Lung microvascular endothelial cell (primary cell): Measurements from ENCODE around the gene LRSAM1. TPM values are rescaled to one million over a fixed set of nuclear protein-coding genes. Genes with fewer than 3 reads are reported as not detected.
A peak's percentile ranks its signal among the peaks of the same experiment; 100 is the strongest.

Source experiments
- DNase-seq, 2 donors: peaks; one replicate each; pipeline versions ENCODE4 v3.0.0 to v3.0.0-alpha.2; 2010; ENCODE audit warnings: low read depth in 2 of 2
- total RNA-seq: library from RNA; depleted of rRNA; stranded (reverse); fragments of >200 nt; gene quantifications from 2 replicates; pipeline ENCODE4 v1.2.1, GENCODE V29; 2014

The LRSAM1 gene
- total RNA-seq = 8.7 and 9.9 TPM in 2 replicates

DNA sequence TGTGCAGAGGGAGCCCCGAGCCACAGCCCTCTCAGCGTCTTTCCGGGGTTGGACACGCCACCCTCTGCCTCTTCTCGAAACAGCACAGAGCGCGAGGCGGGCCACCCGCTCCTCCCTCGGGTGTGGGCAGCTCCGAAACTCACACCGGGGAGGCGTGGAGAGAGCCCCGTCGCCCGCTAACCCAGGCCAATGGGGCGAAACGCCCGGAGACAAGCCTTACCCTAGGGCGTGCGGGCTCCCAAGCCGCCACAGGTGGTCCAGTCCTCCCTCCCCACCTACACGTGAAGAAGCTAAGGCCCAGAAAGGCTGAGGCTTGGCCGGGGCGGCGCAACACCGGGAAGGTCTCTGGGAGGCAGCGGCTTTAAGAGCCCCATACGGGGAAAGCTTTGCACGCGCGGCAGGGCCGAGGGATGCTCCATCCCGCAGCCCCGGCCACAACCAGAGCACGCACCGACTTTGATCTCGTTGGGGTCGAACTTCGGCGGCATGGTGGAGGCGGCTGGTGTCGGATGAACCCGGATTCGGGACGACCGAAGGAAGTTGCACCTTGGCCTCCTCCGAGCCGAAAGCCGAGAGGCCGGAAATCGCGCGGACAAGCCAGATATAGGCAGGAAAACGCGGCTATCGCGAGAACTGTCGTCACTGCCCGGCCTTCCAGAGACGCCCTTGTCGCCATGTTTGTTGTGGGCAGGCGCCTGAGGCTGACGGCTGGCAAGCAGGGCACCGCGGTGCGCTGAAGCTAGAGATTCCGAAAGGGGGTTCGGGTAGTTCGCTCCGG is at the start of gene LRSAM1, which contains the start of gene RPL12:
LRSAM1 (plus strand) TSS at position 681 of the 778 bp plus-strand sequence. CDS start 3,018 bp downstream, outside the sequence.
RPL12 (minus strand) TSS at position 577 of the 778 bp plus-strand sequence; CDS start at position 488, 89 bp downstream.
- DNase-seq = peak; percentile 95 to 97

DNA sequence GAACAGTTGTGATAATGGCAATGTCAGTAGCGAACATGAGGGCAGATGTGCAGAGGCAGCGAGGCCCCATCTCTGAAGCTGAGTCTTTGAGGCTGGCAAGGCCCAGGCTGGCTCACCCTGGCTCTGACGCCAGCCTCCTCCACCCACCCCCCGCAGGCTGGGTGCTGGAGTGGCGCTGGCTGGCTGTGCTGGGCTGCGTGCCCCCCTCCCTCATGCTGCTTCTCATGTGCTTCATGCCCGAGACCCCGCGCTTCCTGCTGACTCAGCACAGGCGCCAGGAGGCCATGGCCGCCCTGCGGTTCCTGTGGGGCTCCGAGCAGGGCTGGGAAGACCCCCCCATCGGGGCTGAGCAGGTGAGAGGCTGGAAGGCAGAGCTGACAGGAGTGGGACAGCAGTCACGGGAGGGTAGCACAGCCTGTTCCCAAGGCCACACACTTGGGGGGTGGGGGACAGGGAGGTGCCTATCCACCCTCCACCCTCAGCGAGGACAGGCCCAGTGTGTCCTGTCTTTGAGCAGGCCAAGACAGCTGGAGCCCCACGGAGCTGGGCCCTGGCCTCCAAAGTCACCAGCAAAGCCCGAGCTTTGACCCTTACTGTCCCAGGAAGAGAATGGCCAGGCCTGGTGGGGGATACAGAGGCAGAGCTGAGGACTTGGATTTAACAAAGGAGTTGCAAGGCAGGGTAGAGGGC is 48.8 kb upstream of the LRSAM1 start:
- DNase-seq = no peak

DNA sequence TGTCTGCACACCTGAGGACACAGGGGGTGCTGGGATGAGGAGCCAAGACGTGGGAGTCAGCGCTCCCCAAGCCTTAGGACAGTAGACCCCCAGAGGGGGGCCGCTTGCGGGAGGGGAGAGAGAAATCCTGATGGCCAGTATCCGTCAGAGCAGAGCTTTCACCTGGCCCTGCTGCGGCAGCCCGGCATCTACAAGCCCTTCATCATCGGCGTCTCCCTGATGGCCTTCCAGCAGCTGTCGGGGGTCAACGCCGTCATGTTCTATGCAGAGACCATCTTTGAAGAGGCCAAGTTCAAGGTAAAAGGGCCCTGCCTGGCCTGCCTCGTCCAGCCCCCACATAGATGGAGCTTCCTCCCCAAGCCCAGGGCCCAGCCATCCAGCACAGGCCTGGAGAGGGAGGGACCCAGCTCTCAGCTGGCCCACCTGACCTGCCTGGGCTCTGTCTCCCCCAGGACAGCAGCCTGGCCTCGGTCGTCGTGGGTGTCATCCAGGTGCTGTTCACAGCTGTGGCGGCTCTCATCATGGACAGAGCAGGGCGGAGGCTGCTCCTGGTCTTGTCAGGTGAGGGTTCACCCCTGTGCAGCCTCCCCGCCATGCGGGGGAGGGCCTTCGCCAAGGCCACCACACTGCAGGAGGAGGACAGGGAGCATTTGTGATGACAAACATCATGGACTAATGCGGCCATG is 47.7 kb upstream of the LRSAM1 start:
- no peak for DNase-seq

DNA sequence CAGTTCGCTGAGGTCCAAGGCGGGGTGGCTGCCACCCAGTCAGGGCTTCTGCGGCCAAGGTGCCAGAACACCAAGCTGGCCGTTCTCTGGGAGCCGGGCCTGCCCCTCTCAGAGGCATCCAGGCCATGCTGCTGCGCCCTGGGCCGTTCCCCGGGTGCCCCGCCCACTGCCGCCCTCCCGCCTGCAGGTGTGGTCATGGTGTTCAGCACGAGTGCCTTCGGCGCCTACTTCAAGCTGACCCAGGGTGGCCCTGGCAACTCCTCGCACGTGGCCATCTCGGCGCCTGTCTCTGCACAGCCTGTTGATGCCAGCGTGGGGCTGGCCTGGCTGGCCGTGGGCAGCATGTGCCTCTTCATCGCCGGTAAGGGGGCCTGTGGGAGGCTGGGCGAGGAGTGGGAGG is 46.7 kb upstream of the LRSAM1 start:
- DNase-seq = no peak

DNA sequence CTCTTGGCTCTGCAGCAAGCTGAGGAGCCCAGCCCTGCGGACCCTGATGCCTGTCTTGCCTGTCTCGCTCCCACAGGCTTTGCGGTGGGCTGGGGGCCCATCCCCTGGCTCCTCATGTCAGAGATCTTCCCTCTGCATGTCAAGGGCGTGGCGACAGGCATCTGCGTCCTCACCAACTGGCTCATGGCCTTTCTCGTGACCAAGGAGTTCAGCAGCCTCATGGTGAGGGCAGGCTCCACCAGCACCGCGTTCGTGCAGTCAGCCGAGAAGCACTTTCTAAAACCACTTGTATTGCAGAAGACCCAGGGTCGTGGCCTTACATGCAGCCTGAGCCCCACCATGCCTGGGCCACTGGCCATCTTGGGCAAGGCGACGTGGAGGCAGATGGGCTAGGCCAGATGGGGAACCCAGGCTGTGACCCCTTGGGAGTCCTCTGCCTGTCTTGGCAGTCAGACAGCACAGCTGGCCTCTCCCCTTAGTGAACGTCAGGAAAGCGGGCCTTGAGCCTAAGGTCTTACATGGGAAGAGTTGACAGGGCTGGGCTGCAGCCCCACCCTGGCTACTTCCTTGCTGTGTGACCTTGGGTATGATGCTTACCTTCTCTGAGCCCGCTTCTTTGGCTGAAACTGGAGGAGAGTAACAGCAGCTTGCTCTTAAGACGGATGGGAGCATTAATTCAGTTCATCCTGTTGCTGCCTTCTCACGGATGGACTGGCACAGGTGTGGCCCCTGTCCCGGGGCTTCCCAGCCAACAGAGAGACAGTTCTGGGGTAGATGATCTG is 45.8 kb upstream of the LRSAM1 start:
- DNase-seq = no peak

DNA sequence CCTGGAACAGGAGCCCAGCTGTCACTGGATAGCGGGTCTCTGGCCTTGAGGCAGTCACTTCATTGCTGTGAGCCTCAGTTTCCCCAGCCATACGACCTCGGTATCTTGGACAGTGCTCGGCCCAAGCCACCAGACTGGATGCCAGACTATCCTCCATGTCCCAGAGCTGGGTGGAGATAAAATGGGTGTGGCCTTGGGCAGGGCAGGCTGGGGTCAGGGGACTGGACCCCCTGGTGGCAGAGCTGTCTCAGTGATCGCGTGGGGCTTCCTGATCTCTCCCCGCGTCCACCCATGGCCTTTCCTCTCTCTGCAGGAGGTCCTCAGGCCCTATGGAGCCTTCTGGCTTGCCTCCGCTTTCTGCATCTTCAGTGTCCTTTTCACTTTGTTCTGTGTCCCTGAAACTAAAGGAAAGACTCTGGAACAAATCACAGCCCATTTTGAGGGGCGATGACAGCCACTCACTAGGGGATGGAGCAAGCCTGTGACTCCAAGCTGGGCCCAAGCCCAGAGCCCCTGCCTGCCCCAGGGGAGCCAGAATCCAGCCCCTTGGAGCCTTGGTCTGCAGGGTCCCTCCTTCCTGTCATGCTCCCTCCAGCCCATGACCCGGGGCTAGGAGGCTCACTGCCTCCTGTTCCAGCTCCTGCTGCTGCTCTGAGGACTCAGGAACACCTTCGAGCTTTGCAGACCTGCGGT is 44.4 kb upstream of the LRSAM1 start:
- no peak for DNase-seq

DNA sequence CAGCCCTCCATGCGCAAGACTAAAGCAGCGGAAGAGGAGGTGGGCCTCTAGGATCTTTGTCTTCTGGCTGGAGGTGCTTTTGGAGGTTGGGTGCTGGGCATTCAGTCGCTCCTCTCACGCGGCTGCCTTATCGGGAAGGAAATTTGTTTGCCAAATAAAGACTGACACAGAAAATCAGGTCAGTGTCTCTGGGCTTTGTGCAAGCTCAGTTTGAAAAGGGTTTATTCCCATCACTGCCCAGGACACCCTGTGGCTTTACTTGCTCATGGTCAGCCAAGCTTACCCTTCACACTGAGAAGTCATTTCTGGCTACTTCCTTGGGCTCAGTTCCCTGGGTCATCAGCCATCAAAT is 43.8 kb upstream of the LRSAM1 start:
- no peak for DNase-seq

- DNase-seq = no peak
Observed at GRCh38 chr9:127411122-127411521, 40.2 kb upstream of the LRSAM1 start.

DNA sequence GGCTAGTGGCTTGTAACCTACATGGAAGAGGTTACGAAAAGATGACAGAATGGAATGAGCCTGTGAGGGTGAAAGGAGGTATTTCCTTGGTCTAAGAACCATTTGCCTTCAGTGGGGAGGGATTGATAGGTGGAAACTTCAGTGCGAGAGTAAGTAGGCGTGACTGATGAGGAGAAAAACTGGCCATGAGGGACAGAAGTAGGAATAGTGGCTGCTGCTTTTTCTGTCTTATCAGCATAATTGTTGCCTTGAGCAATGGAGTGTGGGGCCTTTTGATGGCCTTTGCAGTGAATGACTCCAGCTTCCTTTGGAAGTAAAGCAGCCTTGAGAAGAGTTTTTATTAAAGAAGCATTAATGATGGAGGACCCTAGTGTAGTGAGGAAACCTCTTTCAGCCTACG is 36.2 kb upstream of the LRSAM1 start:
- DNase-seq = no peak

DNA sequence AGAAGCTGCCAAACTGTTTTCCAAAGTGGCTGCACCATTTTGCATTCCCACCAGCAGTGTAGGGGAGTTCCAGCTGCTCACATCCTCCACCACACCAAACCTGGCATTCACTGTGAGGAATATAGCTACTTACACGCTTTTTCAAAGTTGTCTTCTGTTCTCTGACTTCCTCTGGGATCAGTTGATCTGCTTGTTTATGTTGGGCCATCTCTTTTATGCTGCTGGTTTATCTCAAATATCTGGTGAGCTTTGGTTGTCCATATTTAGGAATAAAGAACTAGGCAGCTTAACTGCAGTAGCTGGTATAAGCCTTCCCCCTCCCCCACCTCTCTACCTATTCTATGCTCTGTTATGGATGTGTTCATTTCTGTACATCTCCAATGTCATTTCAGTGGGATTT is 35.7 kb upstream of the LRSAM1 start:
- DNase-seq = no peak

- DNase-seq = no peak
Observed at GRCh38 chr9:127417131-127418036, 33.9 kb upstream of the LRSAM1 start.

DNA sequence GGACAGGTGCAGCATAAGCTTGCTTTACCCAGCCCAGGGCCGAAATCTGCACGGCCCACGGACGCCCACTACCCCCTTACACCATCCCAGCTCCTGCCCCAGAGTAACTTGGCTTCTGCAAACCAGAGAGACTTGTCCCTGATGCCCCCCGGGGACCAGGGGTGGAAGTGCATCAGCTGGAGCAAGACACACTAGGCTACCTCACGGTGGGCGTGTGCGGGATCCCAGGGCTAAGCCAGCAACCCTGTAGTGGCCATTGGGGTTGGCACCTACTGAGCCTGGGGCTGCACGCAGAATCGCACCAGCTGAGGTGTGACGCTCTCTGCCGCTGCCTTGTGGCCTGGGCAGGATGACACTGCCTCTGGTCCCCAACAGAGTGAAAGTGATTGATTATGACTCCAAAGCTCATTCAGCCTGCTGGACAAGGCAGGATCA is 33.3 kb upstream of the LRSAM1 start:
- peak in 1 of 2 donors; percentile 45 for DNase-seq

DNA sequence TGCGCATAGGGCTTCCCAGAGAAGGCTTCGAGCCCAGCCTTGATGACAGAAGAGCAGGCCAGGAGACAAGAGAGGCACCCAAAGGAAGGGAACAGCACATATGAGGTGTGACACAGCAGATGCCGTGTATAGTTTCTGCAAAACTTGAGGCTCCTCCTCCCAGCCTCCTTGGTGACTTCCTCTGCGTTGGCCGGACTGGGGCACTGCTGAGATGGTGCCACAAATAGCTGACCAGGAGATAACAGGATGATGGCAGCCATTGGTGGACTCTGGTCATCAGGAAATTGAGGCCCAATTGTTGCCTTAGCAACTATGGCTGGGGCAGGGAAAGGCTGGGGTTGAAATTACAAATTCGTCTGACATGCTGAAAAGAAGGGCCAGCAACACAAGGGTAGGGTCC is 32.0 kb upstream of the LRSAM1 start:
- DNase-seq = no peak

DNA sequence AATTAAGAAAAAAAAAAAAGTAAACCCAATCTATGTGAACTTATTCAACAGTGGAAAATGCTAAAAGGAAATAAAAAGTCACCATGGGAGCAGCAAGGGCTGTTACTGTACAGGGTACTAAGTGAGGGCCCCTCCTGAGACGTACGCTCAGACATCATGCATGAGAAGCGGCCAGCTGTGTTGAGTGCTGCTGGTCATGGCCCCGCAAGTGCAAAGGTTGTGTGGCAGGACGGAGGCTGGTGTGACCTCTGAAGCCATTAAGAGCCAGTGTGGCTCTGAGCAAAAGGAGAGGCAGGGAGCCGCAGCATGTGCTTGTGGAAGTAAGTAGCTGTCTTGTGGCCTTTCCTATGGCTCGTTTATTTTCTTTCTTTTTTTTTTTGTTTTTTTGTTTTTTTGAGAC is 30.3 kb upstream of the LRSAM1 start:
- no peak for DNase-seq

- no peak for DNase-seq
Observed at GRCh38 chr9:127422133-127422782, 29.1 kb upstream of the LRSAM1 start.

DNA sequence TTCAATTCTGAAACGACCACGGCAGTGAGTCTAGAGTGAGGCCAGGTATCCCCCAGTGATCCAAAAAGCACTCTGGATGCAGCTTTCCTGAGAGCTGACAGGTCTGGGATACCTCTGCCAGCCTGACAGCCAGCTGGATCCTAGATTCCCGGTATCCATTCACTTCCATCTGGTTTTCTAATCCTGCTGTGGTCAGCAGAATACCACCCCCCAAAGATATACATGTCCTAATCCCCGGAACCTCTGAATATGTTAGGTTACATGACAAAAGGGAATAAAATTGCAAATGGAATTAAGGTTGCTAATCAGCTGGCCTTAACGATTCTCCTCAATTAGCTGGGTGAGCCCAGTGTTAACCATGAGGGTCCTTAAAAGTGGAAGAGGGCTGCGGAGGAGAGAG is 28.5 kb upstream of the LRSAM1 start:
- DNase-seq = no peak

- DNase-seq = no peak
Observed at GRCh38 chr9:127423476-127423933, 27.8 kb upstream of the LRSAM1 start.

- peak; percentile 96 for DNase-seq
Observed at GRCh38 chr9:127423934-127424675, 27.2 kb upstream of the LRSAM1 start, which contains the start of gene ZNF79. Gene ZNF79, plus strand, starts transcription at chr9:127424382. Its CDS starts 406 bp downstream, at chr9:127424788.

DNA sequence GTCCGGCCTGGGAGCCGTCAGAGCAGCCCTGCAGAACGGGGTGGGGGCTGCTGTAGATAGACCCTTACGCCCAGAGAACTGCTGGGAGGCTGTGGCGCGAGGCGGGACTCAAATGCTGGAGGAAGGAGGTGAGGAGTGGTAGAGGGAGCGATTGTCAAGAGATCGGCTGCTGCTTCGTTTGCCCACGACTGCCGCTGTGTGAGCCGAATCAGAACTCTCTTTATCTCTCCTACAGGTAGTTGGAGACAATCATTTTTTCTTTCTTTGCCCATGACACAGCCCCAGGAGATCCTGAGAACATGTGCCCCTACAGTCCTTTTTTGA is 26.7 kb upstream of the LRSAM1 start:
- DNase-seq = no peak
